KMS-11 (cell line): ENCODE measurements around the gene TMC6.

Experiments
- H2AFZ ChIP-seq: fragments of 200-600 bp; sonication (generic); 2 replicates; pipeline ENCODE4 v1.6.1; 2016; ENCODE audit warnings: antibody characterized with exemption, mixed run types, low read depth
- H3K27ac ChIP-seq: fragments of 200-600 bp; sonication (generic); 2 replicates; pipeline ENCODE4 v1.6.1; 2016; ENCODE audit warnings: mild to moderate bottlenecking, mixed run types
- H3K27me3 ChIP-seq: fragments of 200-600 bp; sonication (generic); 2 replicates; pipeline ENCODE4 v1.6.1; 2017; ENCODE audit warnings: mild to moderate bottlenecking, low read depth, mixed run types, moderate library complexity; ENCODE audit not compliant: insufficient read depth
- H3K36me3 ChIP-seq: fragments of 200-600 bp; sonication (generic); 2 replicates; pipeline ENCODE4 v1.6.1; 2017; ENCODE audit warnings: mild to moderate bottlenecking, mixed run types; ENCODE audit not compliant: insufficient read depth
- H3K4me1 ChIP-seq: fragments of 200-600 bp; sonication (generic); 2 replicates; pipeline ENCODE4 v1.6.1; 2016; ENCODE audit warnings: mild to moderate bottlenecking, low read depth, mixed run types; ENCODE audit not compliant: poor library complexity, severe bottlenecking
- H3K4me2 ChIP-seq: fragments of 200-600 bp; sonication (generic); 2 replicates; pipeline ENCODE4 v1.7.0; 2016; ENCODE audit warnings: mild to moderate bottlenecking, mixed run types
- H3K4me3 ChIP-seq: fragments of 200-600 bp; sonication (generic); IDR thresholded peaks from 2 replicates; pipeline ENCODE4 v1.6.1; 2017; ENCODE audit warnings: low read depth, low read length, mixed read lengths; ENCODE audit not compliant: insufficient read depth
- H3K79me2 ChIP-seq: fragments of 200-600 bp; sonication (generic); 2 replicates; pipeline ENCODE4 v1.6.1; 2016; ENCODE audit warnings: low read depth, mixed run types; ENCODE audit not compliant: insufficient read depth
- H3K9ac ChIP-seq: fragments of 200-600 bp; sonication (generic); 2 replicates; pipeline ENCODE4 v1.6.1; 2016; ENCODE audit warnings: mild to moderate bottlenecking, mixed run types
- H4K20me1 ChIP-seq: fragments of 200-600 bp; sonication (generic); 2 replicates; pipeline ENCODE4 v1.6.1; 2016; ENCODE audit warnings: mild to moderate bottlenecking, mixed run types; ENCODE audit not compliant: insufficient read depth
- CTCF ChIP-seq: fragments of 200-600 bp; sonication (generic); conservative IDR thresholded peaks from 2 replicates; pipeline ENCODE4 v1.6.1; 2017; ENCODE audit warnings: low read depth, mild to moderate bottlenecking, antibody characterized with exemption, low read length, moderate library complexity, mixed read lengths

Gene TMC6

GRCh38 chr17:78135858-78136500, 7.4 kb upstream of the TMC6 start:
- H3K27ac ChIP-seq: no peak overlapping the region
- H3K9ac ChIP-seq: no peak overlapping the region
- H2AFZ ChIP-seq: no peak overlapping the region
- no peak overlapping the region for H3K4me3 ChIP-seq
- H3K36me3 ChIP-seq: no peaks in the 10 kb centered on the region; the same call in 1 of the 2 replicates
- no peaks in the 10 kb centered on the region for H3K27me3 ChIP-seq
- H3K4me2 ChIP-seq: no peak overlapping the region
- no peak for TF ChIP-seq CTCF
- peaks cover 17% of the 10 kb centered on the region for H3K79me2 ChIP-seq
- peaks cover 47% of the 10 kb centered on the region for H3K4me1 ChIP-seq
- H4K20me1 ChIP-seq: no peaks in the 10 kb centered on the region

DNA sequence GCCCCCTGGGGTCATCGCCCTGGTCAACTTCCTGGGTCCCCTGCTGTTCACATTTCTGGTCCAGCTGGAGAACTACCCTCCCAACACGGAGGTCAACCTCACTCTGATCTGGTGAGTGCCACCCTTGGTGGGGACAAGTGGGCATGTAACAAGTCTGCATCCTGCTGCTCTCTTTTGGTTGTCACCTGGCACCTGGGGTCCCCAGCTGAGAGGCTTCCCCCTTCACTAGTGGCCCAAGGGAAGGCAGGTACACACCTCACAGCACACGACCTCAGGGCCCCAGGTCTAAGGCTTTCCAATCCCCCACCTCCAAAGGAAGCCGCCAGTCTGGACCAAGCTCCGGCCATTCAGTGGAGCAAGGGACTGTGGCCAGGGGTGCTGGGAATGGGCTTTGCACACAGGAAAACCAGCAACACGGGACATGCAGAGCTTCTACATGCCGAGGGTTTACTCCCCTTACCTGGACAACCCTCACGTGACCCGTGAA, 6.4 kb upstream of the TMC6 start:
- Histone ChIP-seq H3K4me3 (no peak overlapping the region), H3K27me3 (no peaks in the 10 kb centered on the region), H3K27ac (no peak overlapping the region), H3K4me2 (no peak overlapping the region), H3K9ac (no peak overlapping the region), H3K36me3 (no peaks in the 10 kb centered on the region; the same call in 1 of the 2 replicates), H3K4me1 (peaks cover 50% of the 10 kb centered on the region), H3K79me2 (peaks cover 24% of the 10 kb centered on the region), H4K20me1 (no peaks in the 10 kb centered on the region), H2AFZ (no peak overlapping the region)
- TF ChIP-seq CTCF: no peak

DNA sequence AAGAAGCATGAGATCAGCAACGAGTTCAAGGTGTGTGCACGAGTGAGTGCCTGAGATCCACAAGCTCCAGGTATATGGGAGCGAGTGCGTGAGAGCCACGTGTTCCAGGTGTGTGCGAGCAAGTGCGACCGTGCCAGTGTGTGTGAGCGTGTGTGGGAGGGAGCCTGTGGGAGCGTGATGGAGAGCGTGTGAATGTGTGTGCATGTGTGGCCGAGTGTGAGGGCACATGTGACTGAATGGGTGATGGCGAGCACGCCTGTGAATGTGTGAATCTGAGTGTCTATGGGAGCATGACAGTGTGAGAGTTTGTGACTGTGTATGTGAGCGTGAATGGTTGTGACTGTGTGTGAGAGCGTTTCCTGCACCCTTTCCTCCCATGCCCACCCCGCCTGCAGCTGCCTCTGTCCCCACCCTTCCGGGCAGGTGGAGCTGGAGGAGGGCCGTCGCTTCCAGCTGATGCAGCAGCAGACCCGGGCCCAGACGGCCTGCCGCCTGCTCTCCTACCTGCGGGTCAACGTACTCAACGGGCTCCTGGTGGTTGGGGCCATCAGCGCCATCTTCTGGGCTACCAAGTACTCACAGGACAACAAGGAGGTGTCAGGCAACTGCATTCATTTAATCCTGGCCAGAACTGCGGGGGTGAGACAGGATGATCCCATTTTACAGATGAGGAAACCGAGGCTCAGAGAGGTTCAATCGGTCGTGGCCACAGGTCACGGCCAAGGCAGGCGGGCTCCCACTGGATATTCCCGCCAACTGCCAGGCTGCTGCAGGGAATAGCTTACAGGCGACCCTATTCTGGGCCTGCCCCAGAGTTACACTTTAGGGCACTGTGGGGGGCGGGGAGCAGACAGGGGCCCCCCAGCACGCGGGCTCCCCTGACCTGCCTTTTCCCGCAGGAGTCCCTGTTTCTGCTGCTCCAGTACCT, 5.7 kb upstream of the TMC6 start:
- peaks cover 24% of the 10 kb centered on the region for H3K79me2 ChIP-seq
- H2AFZ ChIP-seq: no peak overlapping the region
- H3K27ac ChIP-seq: no peak overlapping the region
- H3K36me3 ChIP-seq: no peaks in the 10 kb centered on the region; the same call in 1 of the 2 replicates
- no peaks in the 10 kb centered on the region for H3K27me3 ChIP-seq
- no peaks in the 10 kb centered on the region for H4K20me1 ChIP-seq
- no peak overlapping the region for H3K4me2 ChIP-seq
- no peak overlapping the region for H3K9ac ChIP-seq
- peak; percentile 61 for TF ChIP-seq CTCF
- H3K4me3 ChIP-seq: no peak overlapping the region
- peaks cover 51% of the 10 kb centered on the region for H3K4me1 ChIP-seq

DNA sequence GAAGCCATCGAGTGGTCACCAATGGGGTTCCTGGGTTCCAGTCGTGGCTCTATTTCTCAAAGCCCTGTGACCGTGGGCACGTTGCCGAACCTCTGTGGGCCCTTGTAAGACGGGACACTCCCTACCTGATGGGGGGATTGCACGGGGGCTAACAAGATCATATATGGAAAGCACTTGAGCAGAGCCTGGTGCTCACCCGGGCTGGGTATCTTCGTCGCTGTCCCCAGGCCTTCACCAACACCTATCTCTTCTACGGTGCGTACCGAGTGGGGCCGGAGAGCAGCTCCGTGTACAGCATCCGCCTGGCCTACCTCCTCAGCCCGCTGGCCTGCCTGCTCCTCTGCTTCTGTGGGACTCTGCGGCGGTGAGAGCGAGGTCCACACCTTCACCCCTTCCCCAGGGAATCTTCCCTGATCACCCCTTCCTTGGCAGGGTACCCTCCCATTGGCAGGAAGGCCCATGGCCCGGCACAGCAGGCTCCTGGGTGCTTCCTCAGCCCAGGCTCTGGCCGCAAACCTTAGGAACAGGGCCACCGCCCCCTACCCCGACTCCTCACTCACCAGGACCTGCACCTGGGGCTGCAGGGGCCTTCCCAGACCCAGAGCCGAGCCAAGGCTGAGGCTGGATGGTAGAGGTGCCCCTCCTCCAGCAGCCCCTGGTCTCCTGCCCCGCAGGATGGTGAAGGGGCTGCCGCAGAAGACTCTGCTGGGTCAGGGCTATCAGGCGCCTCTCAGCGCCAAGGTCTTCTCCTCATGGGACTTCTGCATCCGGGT, 4.8 kb upstream of the TMC6 start:
- no peak overlapping the region for H3K9ac ChIP-seq
- no peak overlapping the region for H2AFZ ChIP-seq
- peaks cover 56% of the 10 kb centered on the region for H3K4me1 ChIP-seq
- no peaks in the 10 kb centered on the region; the same call in 1 of the 2 replicates for H3K36me3 ChIP-seq
- H4K20me1 ChIP-seq: no peaks in the 10 kb centered on the region
- H3K79me2 ChIP-seq: peaks cover 26% of the 10 kb centered on the region
- H3K4me3 ChIP-seq: no peak overlapping the region
- H3K27ac ChIP-seq: no peak overlapping the region
- H3K4me2 ChIP-seq: peak overlapping the region; percentile 58; the same call in 1 of the 2 replicates
- no peak for TF ChIP-seq CTCF
- H3K27me3 ChIP-seq: no peaks in the 10 kb centered on the region
